H1 (cell line): Measurements from ENCODE around the gene TMEM209. TPM values are rescaled to one million over a fixed set of nuclear protein-coding genes. Genes with fewer than 3 reads are reported as not detected.

Experiments used
- CTCF ChIA-PET: fragments of 300-600 bp; sonication (Branson Sonifier 250); formaldehyde crosslinking; loops from one replicate; lab custom pipeline; 2021; ENCODE audit not compliant: partially characterized antibody; lab: Charles Lee
- POLR2A ChIA-PET: fragments of 300-600 bp; sonication (Branson Sonifier 250); formaldehyde crosslinking; loops from one replicate; lab custom pipeline; 2021; ENCODE audit warnings: inconsistent platforms; ENCODE audit not compliant: partially characterized antibody; lab: Charles Lee
- DNase-seq, 2 experiments: peaks; one replicate each; pipeline versions ENCODE4 v3.0.0 to v3.0.0-alpha.2; 2010 to 2022; ENCODE audit warnings: low spot score in 2 of 2, low read depth in 1 of 2, mixed read lengths in 1 of 2
- FAIRE-seq: peaks from 2 replicates; lab custom pipeline; 2011; peaks lifted over from hg19 to GRCh38; lab: Jason Lieb, UNC
- H2AFZ ChIP-seq: 2 replicates; pipeline ENCODE4 v1.8.1; 2012; ENCODE audit warnings: low read length, inconsistent platforms
- H2AK5ac ChIP-seq: 2 replicates; pipeline ENCODE4 v1.6.1; 2013; ENCODE audit warnings: low read depth, low read length
- H2BK120ac ChIP-seq: replicated peaks from 2 replicates; pipeline ENCODE3; 2013; ENCODE audit warnings: low read depth, low read length, inconsistent platforms
- H2BK12ac ChIP-seq: 2 replicates; pipeline ENCODE4 v1.6.1; 2013; ENCODE audit warnings: low read depth, low read length
- H2BK15ac ChIP-seq: 2 replicates; pipeline ENCODE4 v1.6.1; 2013; ENCODE audit warnings: low read length
- H2BK20ac ChIP-seq: 2 replicates; pipeline ENCODE4 v1.6.1; 2013; ENCODE audit warnings: low read length
- H2BK5ac ChIP-seq: 2 replicates; pipeline ENCODE4 v1.6.1; 2013; ENCODE audit warnings: low read depth, low read length
- H3K14ac ChIP-seq: 2 replicates; pipeline ENCODE4 v1.6.1; 2013; ENCODE audit warnings: inconsistent platforms; ENCODE audit not compliant: insufficient read length
- H3K18ac ChIP-seq: 2 replicates; pipeline ENCODE4 v1.6.1; 2013; ENCODE audit warnings: low read length; ENCODE audit errors: extremely low read depth
- H3K23ac ChIP-seq: 2 replicates; pipeline ENCODE4 v1.6.1; 2013; ENCODE audit warnings: inconsistent platforms; ENCODE audit not compliant: insufficient read length
- H3K23me2 ChIP-seq: 2 replicates; pipeline ENCODE4 v1.6.1; 2013; ENCODE audit warnings: low read depth, low read length
- H3K27ac ChIP-seq: 2 replicates; pipeline ENCODE4 v1.6.1; 2011; ENCODE audit warnings: low read depth, low read length, inconsistent platforms
- H3K27me3 ChIP-seq, 4 experiments: replicated peaks in 1 of 4; 1 replicate in 1 of 4; 2 replicates in 3 of 4; pipeline versions ENCODE4 v1.6.1 to v1.8.1; 2011 to 2013; ENCODE audit warnings: low read length in 3 of 4, mild to moderate bottlenecking in 3 of 4, inconsistent platforms in 2 of 4, mixed read lengths in 2 of 4, moderate library complexity in 1 of 4; ENCODE audit not compliant: control insufficient read depth in 3 of 4, insufficient read depth in 3 of 4; ENCODE audit errors: extremely low read depth in 1 of 4
- H3K36me3 ChIP-seq, 4 experiments: 2 replicates each; pipeline versions ENCODE4 v1.6.1 to v1.8.1; 2011 to 2013; ENCODE audit warnings: mild to moderate bottlenecking in 4 of 4, low read length in 3 of 4, moderate library complexity in 2 of 4, control low read depth in 1 of 4, inconsistent platforms in 1 of 4; ENCODE audit not compliant: insufficient read depth in 4 of 4, control insufficient read depth in 2 of 4
- H3K4ac ChIP-seq: replicated peaks from 2 replicates; pipeline ENCODE3; 2013; ENCODE audit warnings: low read length, low read depth, mixed read lengths, inconsistent platforms; ENCODE audit not compliant: insufficient read length
- H3K4me1 ChIP-seq, 4 experiments: replicated peaks in 1 of 4; 1 replicate in 1 of 4; 2 replicates in 3 of 4; pipeline versions ENCODE4 v1.6.1 to v1.8.1; 2011 to 2013; ENCODE audit warnings: low read length in 3 of 4, inconsistent platforms in 2 of 4, mixed read lengths in 1 of 4; ENCODE audit not compliant: insufficient read depth in 4 of 4, control insufficient read depth in 3 of 4
- H3K4me2 ChIP-seq, 2 experiments: 2 replicates each; pipeline versions ENCODE4 v1.6.1 to v1.8.1; 2011 to 2013; ENCODE audit warnings: low read depth in 2 of 2, low read length in 2 of 2, control low read depth in 1 of 2, inconsistent platforms in 1 of 2, mild to moderate bottlenecking in 1 of 2; ENCODE audit not compliant: insufficient read depth in 1 of 2
- H3K4me3 ChIP-seq, 4 experiments: fragments of 200-600, 300-600 bp in 1 of 4; sonication (generic), shearing (Covaris generic), sonication (Bioruptor Twin) in 1 of 4; 2 replicates each; pipeline versions ENCODE4 v1.5.1 to v1.8.1; 2011 to 2016; ENCODE audit warnings: low read length in 4 of 4, low read depth in 3 of 4, control low read depth in 2 of 4, inconsistent platforms in 2 of 4, mild to moderate bottlenecking in 2 of 4, mixed read lengths in 1 of 4, moderate library complexity in 1 of 4; ENCODE audit not compliant: insufficient read depth in 2 of 4; ENCODE audit errors: extremely low read depth in 1 of 4
- H3K56ac ChIP-seq: replicated peaks from 2 replicates; pipeline ENCODE3; 2013; ENCODE audit warnings: low read depth, mild to moderate bottlenecking, mixed read lengths, low read length, inconsistent platforms; ENCODE audit not compliant: insufficient read length
- H3K79me1 ChIP-seq: 2 replicates; pipeline ENCODE4 v1.6.1; 2013; ENCODE audit warnings: low read depth, low read length, control low read depth
- H3K79me2 ChIP-seq, 2 experiments: 2 replicates each; pipeline versions ENCODE4 v1.6.1 to v1.8.1; 2012 to 2013; ENCODE audit warnings: low read length in 2 of 2, mild to moderate bottlenecking in 2 of 2, inconsistent platforms in 1 of 2; ENCODE audit not compliant: insufficient read depth in 2 of 2, control insufficient read depth in 1 of 2
- H3K9ac ChIP-seq, 4 experiments: replicated peaks in 1 of 4; 1 replicate in 1 of 4; 2 replicates in 3 of 4; pipeline versions ENCODE4 v1.6.1 to v1.8.1; 2011 to 2013; ENCODE audit warnings: low read depth in 3 of 4, low read length in 3 of 4, control low read depth in 2 of 4, mild to moderate bottlenecking in 2 of 4, moderate library complexity in 2 of 4, inconsistent platforms in 1 of 4; ENCODE audit errors: extremely low read depth in 1 of 4
- H3K9me3 ChIP-seq, 2 experiments: 2 replicates each; pipeline versions ENCODE4 v1.6.1 to v1.8.1; 2012 to 2013; ENCODE audit warnings: mild to moderate bottlenecking in 2 of 2, moderate library complexity in 2 of 2, control low read depth in 1 of 2, inconsistent platforms in 1 of 2, low read depth in 1 of 2, low read length in 1 of 2, mixed read lengths in 1 of 2; ENCODE audit not compliant: insufficient read depth in 2 of 2
- H4K20me1 ChIP-seq, 2 experiments: replicated peaks in 1 of 2; 2 replicates each; pipeline versions ENCODE3 to v1.8.1; 2011 to 2013; ENCODE audit warnings: inconsistent platforms in 2 of 2, low read length in 2 of 2, mild to moderate bottlenecking in 1 of 2; ENCODE audit not compliant: insufficient read depth in 2 of 2, control insufficient read depth in 1 of 2
- H4K5ac ChIP-seq: 2 replicates; pipeline ENCODE4 v1.6.1; 2013; ENCODE audit warnings: low read length, low read depth, mixed read lengths, inconsistent platforms; ENCODE audit not compliant: insufficient read length
- H4K8ac ChIP-seq: 2 replicates; pipeline ENCODE4 v1.8.0; 2013; ENCODE audit warnings: mild to moderate bottlenecking, moderate library complexity, low read length, inconsistent platforms; ENCODE audit not compliant: insufficient read depth; ENCODE audit errors: extremely low read depth
- H4K91ac ChIP-seq: replicated peaks from 2 replicates; pipeline ENCODE3; 2013; ENCODE audit warnings: low read length, mixed read lengths, inconsistent platforms; ENCODE audit not compliant: insufficient read length
- SIN3A ChIP-seq, 2 experiments: IDR thresholded peaks in 1 of 2; conservative IDR thresholded peaks in 1 of 2; 2 replicates each; pipeline ENCODE4 v1.6.1; 2011 to 2012; ENCODE audit warnings: low read length in 2 of 2, improper control_type of control experiment in 1 of 2, low read depth in 1 of 2, mild to moderate bottlenecking in 1 of 2
- WGBS, 2 experiments: shearing (Covaris generic) in 1 of 2; methylation state at CpG; one replicate each; pipeline versions ENCODE4 v1.1.6 to v1.1.7; 2013 to 2015; ENCODE audit warnings: low lambda C conversion rate in 2 of 2, mixed read lengths in 2 of 2, inconsistent platforms in 1 of 2, low coverage in 1 of 2, missing lambda C conversion rate in 1 of 2; ENCODE audit not compliant: insufficient replicate concordance in 2 of 2, insufficient coverage in 1 of 2, insufficient read length in 1 of 2; ENCODE audit errors: extremely low coverage in 1 of 2, missing lambda C conversion rate in 1 of 2; 5-methylcytosine and 5-hydroxymethylcytosine counted together
- polyA plus RNA-seq, 7 experiments: library from polyadenylated mRNA; depleted of rRNA in 3 of 7; stranded (reverse) in 5 of 7; unstranded in 2 of 7; fragments of >200 nt in 5 of 7; fragments of 200-250 nt in 2 of 7; gene quantifications; 1 replicate in 5 of 7; 2 replicates in 1 of 7; 4 replicates in 1 of 7; pipeline versions ENCODE4 v1.2.1 to v1.2.3, GENCODE V29; 2011 to 2013; ENCODE audit warnings: missing spikeins in 2 of 7, mixed read lengths in 2 of 7
- total RNA-seq: library from RNA; stranded (reverse); fragmentation: NEBNext Ultra II Directional; extraction: Animal tissue kit (Norgen Biotek cat#: 25700); gene quantifications from 2 replicates; pipeline ENCODE4 v1.2.1, GENCODE V29; 2021

Gene TMEM209
- total and polyA plus RNA-seq, 2 of the 8 experiments (the other 6 are each of a cell fraction or from before 2014, with no cell fraction given): 28.5 to 30.5 TPM

GRCh38 chr7:130232209-130232608 lies 27.0 kb upstream of the TMEM209 start:
- Histone ChIP-seq H3K14ac (no peak overlapping the region), H4K8ac (no peak overlapping the region), H3K56ac (no peak overlapping the region), H2AK5ac (no peak overlapping the region), H2BK20ac (no peak overlapping the region), H3K18ac (no peak overlapping the region), H3K4ac (no peak overlapping the region), H4K20me1 (no peaks in the 10 kb centered on the region), H4K91ac (no peak overlapping the region), H2BK120ac (no peak overlapping the region), H2BK15ac (no peak overlapping the region), H3K9me3 (no peaks in the 10 kb centered on the region; a peak in 1 of 4 replicates), H3K27ac (no peak overlapping the region), H2AFZ (no peak overlapping the region; the same call in 1 of the 2 replicates), H3K23ac (no peak overlapping the region), H4K5ac (no peak overlapping the region), H3K27me3 (no peaks in the 10 kb centered on the region), H3K23me2 (no peaks in the 10 kb centered on the region), H3K79me2 (no peaks in the 10 kb centered on the region), H2BK12ac (no peak overlapping the region), H3K36me3 (no peaks in the 10 kb centered on the region), H3K9ac (no peak overlapping the region), H2BK5ac (no peak overlapping the region), H3K4me1 (peaks cover 0 to 4% (median under 1%) of the 10 kb centered on the region in 4 experiments; a peak in 1 of 7 replicates), H3K4me2 (no peak overlapping the region), H3K4me3 (no peak overlapping the region), H3K79me1 (no peaks in the 10 kb centered on the region)
- ChIA-PET POLR2A (no interaction called here), CTCF (interaction anchor here (0.5 to 1.8 kb wide), 2 partner anchors 11 to 119 kb away, joined by 3 to 4 read pairs; no protein-coding TSS in a partner anchor)
- FAIRE-seq (no peak), DNase-seq (no peak)
- WGBS, 2 experiments: 92% methylated on average over 2 of the region's 2 CpGs; no CpG with 5 or more reads in 1 of the 2 experiments
- no peak for TF ChIP-seq SIN3A (conservative IDR thresholded peaks at IDR 0.05 in 1 of 2, IDR thresholded peaks at IDR 0.05 in 1 of 2; ENCODE audit: low read depth in 1 of 2, low read length in 2 of 2)
